Activated T-cell treated with anti-CD3 and anti-CD28 coated beads, Interleukin-2, amount 50 U/mL, for 4 hours (primary cell): ENCODE results near the gene CDC34. TPM values are rescaled to one million over a fixed set of nuclear protein-coding genes. Genes with fewer than 3 reads are reported as not detected.
"Not testable (repeated sequence)": the region's sequence is repeated elsewhere in the genome, so short reads cannot be mapped to it uniquely, and the experiment has no call there.

Source experiments
- ATAC-seq, 2 donors: fragments of 200-7000 bp; cut with Tn5 transposase; one replicate each; pipeline ENCODE4 v1.10.0; 2021
- DNase-seq: peaks from one replicate; pipeline ENCODE4 v3.0.0-alpha.2; 2020
- H3K27me3 Mint-ChIP-seq: one replicate; pipeline ENCODE4 v1.8.0; 2021; ENCODE audit warnings: low read depth, mixed read lengths
- H3K36me3 Mint-ChIP-seq: one replicate; pipeline ENCODE4 v1.8.0; 2022; ENCODE audit warnings: mixed read lengths; ENCODE audit not compliant: insufficient read depth
- H3K4me1 Mint-ChIP-seq: one replicate; pipeline ENCODE4 v1.8.0; 2021; ENCODE audit warnings: low read depth, mixed read lengths
- H3K4me3 Mint-ChIP-seq: one replicate; pipeline ENCODE4 v1.8.0; 2021; ENCODE audit warnings: mild to moderate bottlenecking, moderate library complexity, mixed read lengths
- H3K9me3 Mint-ChIP-seq: one replicate; pipeline ENCODE4 v1.8.0; 2021; ENCODE audit warnings: mixed read lengths
- total RNA-seq, 3 donors: library from RNA; stranded (reverse); gene quantifications; one replicate each; pipeline ENCODE4 v1.2.1, GENCODE V29; 2021

CDC34 gene
- total RNA-seq, 3 donors from 2014 or later: 42.1 to 48.7 (median 45.7) TPM

GRCh38 chr19:575527-576506 lies 44.3 kb downstream of the CDC34 start:
- H3K36me3 Mint-ChIP-seq: no peaks in the 10 kb centered on the region
- DNase-seq: no peak
- H3K4me1 Mint-ChIP-seq: peaks cover 29% of the 10 kb centered on the region
- no peak for ATAC-seq
- no peaks in the 10 kb centered on the region for H3K9me3 Mint-ChIP-seq
- H3K4me3 Mint-ChIP-seq: no peak overlapping the region
- no peaks in the 10 kb centered on the region for H3K27me3 Mint-ChIP-seq

GRCh38 chr19:576768-577438 lies 45.3 kb downstream of the CDC34 start:
- H3K4me3 Mint-ChIP-seq: no peak overlapping the region
- no peaks in the 10 kb centered on the region for H3K36me3 Mint-ChIP-seq
- ATAC-seq (no peak), DNase-seq (no peak)
- H3K4me1 Mint-ChIP-seq: peaks cover 22% of the 10 kb centered on the region
- H3K27me3 Mint-ChIP-seq: no peaks in the 10 kb centered on the region
- no peaks in the 10 kb centered on the region for H3K9me3 Mint-ChIP-seq

GRCh38 chr19:577439-578392 lies 46.2 kb downstream of the CDC34 start:
- H3K9me3 Mint-ChIP-seq: no peaks in the 10 kb centered on the region
- no peak overlapping the region for H3K4me3 Mint-ChIP-seq
- H3K27me3 Mint-ChIP-seq: no peaks in the 10 kb centered on the region
- H3K4me1 Mint-ChIP-seq: peaks cover 21% of the 10 kb centered on the region
- DNase-seq (no peak), ATAC-seq (no peak)
- no peaks in the 10 kb centered on the region for H3K36me3 Mint-ChIP-seq

GRCh38 chr19:579111-579841 lies 47.7 kb downstream of the CDC34 start:
- no peaks in the 10 kb centered on the region for H3K9me3 Mint-ChIP-seq
- H3K4me1 Mint-ChIP-seq: peaks cover 16% of the 10 kb centered on the region
- ATAC-seq (no peak), DNase-seq (no peak)
- no peak overlapping the region for H3K4me3 Mint-ChIP-seq
- H3K36me3 Mint-ChIP-seq: no peaks in the 10 kb centered on the region
- peaks cover 2% of the 10 kb centered on the region for H3K27me3 Mint-ChIP-seq

- no peak for DNase-seq
- ATAC-seq: no peak
- no peaks in the 10 kb centered on the region for H3K36me3 Mint-ChIP-seq
- peaks cover 2% of the 10 kb centered on the region for H3K27me3 Mint-ChIP-seq
- H3K9me3 Mint-ChIP-seq: no peaks in the 10 kb centered on the region
- no peak overlapping the region for H3K4me3 Mint-ChIP-seq
- peaks cover 11% of the 10 kb centered on the region for H3K4me1 Mint-ChIP-seq
These were observed 48.2 kb downstream of the CDC34 start for GRCh38 chr19:579842-580155.

GRCh38 chr19:580274-580835 lies 48.8 kb downstream of the CDC34 start:
- ATAC-seq: no peak
- Mint-ChIP-seq H3K9me3 (no peaks in the 10 kb centered on the region), H3K36me3 (no peaks in the 10 kb centered on the region), H3K4me1 (peaks cover 7% of the 10 kb centered on the region), H3K27me3 (peaks cover 2% of the 10 kb centered on the region), H3K4me3 (no peak overlapping the region)
- DNase-seq: no peak

- Mint-ChIP-seq H3K4me1 (peaks cover 6% of the 10 kb centered on the region), H3K4me3 (no peak overlapping the region), H3K27me3 (peaks cover 10% of the 10 kb centered on the region), H3K9me3 (no peaks in the 10 kb centered on the region), H3K36me3 (no peaks in the 10 kb centered on the region)
- DNase-seq (no peak), ATAC-seq (no peak)
These were observed 50.0 kb downstream of the CDC34 start for GRCh38 chr19:581399-582111.

- Mint-ChIP-seq H3K9me3 (no peaks in the 10 kb centered on the region), H3K4me3 (no peak overlapping the region), H3K27me3 (peaks cover 10% of the 10 kb centered on the region), H3K36me3 (no peaks in the 10 kb centered on the region), H3K4me1 (peaks cover 2% of the 10 kb centered on the region)
- no peak for ATAC-seq
- DNase-seq: no peak
These were observed 51.1 kb downstream of the CDC34 start for GRCh38 chr19:582497-583197.

GRCh38 chr19:583198-583967 lies 51.8 kb downstream of the CDC34 start:
- ATAC-seq (no peak), DNase-seq (no peak)
- Mint-ChIP-seq H3K27me3 (peaks cover 14% of the 10 kb centered on the region), H3K4me3 (no peak overlapping the region), H3K4me1 (peaks cover 4% of the 10 kb centered on the region), H3K36me3 (no peaks in the 10 kb centered on the region), H3K9me3 (no peaks in the 10 kb centered on the region)

GRCh38 chr19:583968-584239 lies 52.3 kb downstream of the CDC34 start:
- peaks cover 4% of the 10 kb centered on the region for H3K4me1 Mint-ChIP-seq
- peaks cover 16% of the 10 kb centered on the region for H3K27me3 Mint-ChIP-seq
- ATAC-seq (no peak), DNase-seq (no peak)
- H3K9me3 Mint-ChIP-seq: no peaks in the 10 kb centered on the region
- H3K4me3 Mint-ChIP-seq: no peak overlapping the region
- H3K36me3 Mint-ChIP-seq: no peaks in the 10 kb centered on the region

- Mint-ChIP-seq H3K4me1 (peaks cover 6% of the 10 kb centered on the region), H3K9me3 (no peaks in the 10 kb centered on the region), H3K4me3 (no peak overlapping the region), H3K27me3 (peaks cover 16% of the 10 kb centered on the region), H3K36me3 (no peaks in the 10 kb centered on the region)
- peak; percentile 64 to 68 for ATAC-seq
- peak; percentile 63 for DNase-seq
These were observed 52.9 kb downstream of the CDC34 start for GRCh38 chr19:584240-585001.

- not testable (repeated sequence) for H3K36me3 Mint-ChIP-seq, DNase-seq, H3K4me1 Mint-ChIP-seq, H3K9me3 Mint-ChIP-seq, ATAC-seq, H3K4me3 Mint-ChIP-seq
- H3K27me3 Mint-ChIP-seq: peaks cover 16% of the 10 kb centered on the region
These were observed 53.6 kb downstream of the CDC34 start for GRCh38 chr19:585146-585545.
